Mucosa of stomach (tissue), 1 donor: ENCODE data around the gene SH3BP4.

ENCODE experiments used
- H3K27me3 ChIP-seq: one replicate; pipeline ENCODE4 v1.7.0; 2013; ENCODE audit warnings: mild to moderate bottlenecking, low read length; ENCODE audit not compliant: control insufficient read depth, insufficient read depth
- H3K36me3 ChIP-seq: one replicate; pipeline ENCODE4 v1.7.0; 2013; ENCODE audit warnings: low read length; ENCODE audit not compliant: control insufficient read depth, insufficient read depth
- H3K4me1 ChIP-seq: one replicate; pipeline ENCODE4 v1.7.0; 2013; ENCODE audit warnings: mild to moderate bottlenecking, low read length; ENCODE audit not compliant: control insufficient read depth, insufficient read depth
- H3K4me3 ChIP-seq: one replicate; pipeline ENCODE4 v1.7.0; 2013; ENCODE audit warnings: low read length
- H3K9ac ChIP-seq: one replicate; pipeline ENCODE4 v1.7.0; 2013; ENCODE audit warnings: mild to moderate bottlenecking, low read length, moderate library complexity
- H3K9me3 ChIP-seq: one replicate; pipeline ENCODE4 v1.7.0; 2013; ENCODE audit warnings: mild to moderate bottlenecking, low read length, moderate library complexity; ENCODE audit not compliant: control insufficient read depth
- donor health status: Pancreatic carcinoma.

The SH3BP4 gene

GRCh38 chr2:234973008-234973407 lies 21.2 kb downstream of the SH3BP4 start:
- Histone ChIP-seq H3K4me1 (peaks cover 42% of the 10 kb centered on the region), H3K4me3 (no peak overlapping the region), H3K9ac (no peak overlapping the region), H3K27me3 (no peaks in the 10 kb centered on the region), H3K9me3 (no peaks in the 10 kb centered on the region), H3K36me3 (no peaks in the 10 kb centered on the region)

GRCh38 chr2:234974501-234975385 lies 22.9 kb downstream of the SH3BP4 start:
- Histone ChIP-seq H3K4me3 (no peak overlapping the region), H3K9ac (no peak overlapping the region)

GRCh38 chr2:234975611-234976010 lies 23.8 kb downstream of the SH3BP4 start:
- no peak overlapping the region for H3K9ac ChIP-seq
- peaks cover 54% of the 10 kb centered on the region for H3K4me1 ChIP-seq
- H3K36me3 ChIP-seq = no peaks in the 10 kb centered on the region
- no peaks in the 10 kb centered on the region for H3K9me3 ChIP-seq
- no peaks in the 10 kb centered on the region for H3K27me3 ChIP-seq
- H3K4me3 ChIP-seq = no peak overlapping the region

More at GRCh38 chr2:234974501-234975385, 22.9 kb downstream of the SH3BP4 start:
- Histone ChIP-seq H3K27me3 (no peaks in the 10 kb centered on the region), H3K9me3 (no peaks in the 10 kb centered on the region), H3K4me1 (peaks cover 51% of the 10 kb centered on the region), H3K36me3 (no peaks in the 10 kb centered on the region)

GRCh38 chr2:234976479-234977227 lies 24.8 kb downstream of the SH3BP4 start:
- H3K27me3 ChIP-seq = no peaks in the 10 kb centered on the region
- H3K9ac ChIP-seq = no peak overlapping the region

GRCh38 chr2:234977228-234977679 lies 25.4 kb downstream of the SH3BP4 start:
- Histone ChIP-seq H3K9me3 (no peaks in the 10 kb centered on the region), H3K4me1 (peaks cover 70% of the 10 kb centered on the region), H3K9ac (no peak overlapping the region), H3K4me3 (no peak overlapping the region), H3K36me3 (no peaks in the 10 kb centered on the region), H3K27me3 (no peaks in the 10 kb centered on the region)

More at GRCh38 chr2:234976479-234977227, 24.8 kb downstream of the SH3BP4 start:
- Histone ChIP-seq H3K36me3 (no peaks in the 10 kb centered on the region), H3K9me3 (no peaks in the 10 kb centered on the region), H3K4me3 (no peak overlapping the region), H3K4me1 (peaks cover 64% of the 10 kb centered on the region)

- H3K9me3 ChIP-seq = no peaks in the 10 kb centered on the region
- H3K4me1 ChIP-seq = peaks cover 84% of the 10 kb centered on the region
- H3K9ac ChIP-seq = peak overlapping the region; percentile 38
- no peaks in the 10 kb centered on the region for H3K27me3 ChIP-seq
- H3K36me3 ChIP-seq = no peaks in the 10 kb centered on the region
- peak overlapping the region; percentile 23 for H3K4me3 ChIP-seq
Observed at GRCh38 chr2:234978466-234979203, 26.8 kb downstream of the SH3BP4 start.

GRCh38 chr2:234979204-234980167 lies 27.7 kb downstream of the SH3BP4 start:
- Histone ChIP-seq H3K4me3 (no peak overlapping the region), H3K27me3 (no peaks in the 10 kb centered on the region), H3K4me1 (peaks cover 88% of the 10 kb centered on the region), H3K9me3 (no peaks in the 10 kb centered on the region), H3K36me3 (no peaks in the 10 kb centered on the region), H3K9ac (peak overlapping the region; percentile 38)

GRCh38 chr2:234980451-234981187 lies 28.8 kb downstream of the SH3BP4 start:
- Histone ChIP-seq H3K4me3 (no peak overlapping the region), H3K9ac (peak overlapping the region; percentile 35), H3K36me3 (no peaks in the 10 kb centered on the region), H3K9me3 (no peaks in the 10 kb centered on the region), H3K27me3 (no peaks in the 10 kb centered on the region), H3K4me1 (peaks cover 79% of the 10 kb centered on the region)

- peak overlapping the region; percentile 35 for H3K9ac ChIP-seq
- no peaks in the 10 kb centered on the region for H3K9me3 ChIP-seq
- no peaks in the 10 kb centered on the region for H3K27me3 ChIP-seq
- no peak overlapping the region for H3K4me3 ChIP-seq
- H3K36me3 ChIP-seq = no peaks in the 10 kb centered on the region
- H3K4me1 ChIP-seq = peaks cover 85% of the 10 kb centered on the region
Observed at GRCh38 chr2:234981197-234982095, 29.6 kb downstream of the SH3BP4 start.
